Measurements from ENCODE around the gene SETBP1.

- TF ChIP-seq CTCF (IDR thresholded peaks at IDR 0.05) (no peak), POLR2AphosphoS5 (IDR thresholded peaks at IDR 0.05) (no peak), POLR2A (IDR thresholded peaks at IDR 0.05) (no peak), EP300 (IDR thresholded peaks at IDR 0.05; ENCODE audit: low read depth) (no peak)
Observed at GRCh38 chr18:45069546-45069945, 388.9 kb downstream of the SETBP1 start.
